Peyer's patch (tissue), 4 donors: ENCODE data around the gene L2HGDH. TPM values are rescaled to one million over a fixed set of nuclear protein-coding genes. Genes with fewer than 3 reads are reported as not detected.

Source experiments
- DNase-seq, 3 donors: peaks; one replicate each; pipeline ENCODE4 v3.0.0-alpha.2; 2017 to 2019
- H3K27ac ChIP-seq, 4 donors: fragments of 200-600 bp; sonication (generic); one replicate each; pipeline ENCODE4 v1.5.1; 2016 to 2019
- H3K27me3 ChIP-seq, 2 donors: fragments of 200-600 bp; sonication (generic); one replicate each; pipeline ENCODE4 v1.5.1; 2019
- H3K36me3 ChIP-seq, 3 donors: fragments of 200-600 bp; sonication (generic); one replicate each; pipeline ENCODE4 v1.5.1; 2016 to 2019
- H3K4me1 ChIP-seq, 4 donors: fragments of 200-600 bp; sonication (generic); one replicate each; pipeline ENCODE4 v1.5.1; 2016 to 2019
- H3K4me3 ChIP-seq, 4 donors: fragments of 200-600 bp; sonication (generic); 1 replicate in 3 of 4; 2 replicates in 1 of 4; pipeline ENCODE4 v1.5.1; 2016 to 2019; ENCODE audit warnings: mild to moderate bottlenecking in 1 of 4
- H3K9me3 ChIP-seq, 4 donors: fragments of 200-600 bp; sonication (generic); one replicate each; pipeline ENCODE4 v1.5.1; 2016 to 2019; ENCODE audit warnings: mild to moderate bottlenecking in 1 of 4
- POLR2A ChIP-seq, 2 donors: fragments of 450-650 bp; IDR thresholded peaks; one replicate each; pipeline ENCODE4 v1.5.1; 2017; ENCODE audit warnings: antibody characterized with exemption in 2 of 2, mild to moderate bottlenecking in 2 of 2, moderate library complexity in 2 of 2
- total RNA-seq, 4 donors: library from RNA; depleted of rRNA; stranded (reverse); fragments of >200 nt; gene quantifications; one replicate each; pipeline ENCODE4 v1.1.0, GENCODE V29; 2016
- TF ChIP-seq, protein P1 (sequence below), 6 experiments: fragments of 450-650 bp in 4 of 6; fragments of 200-600 bp in 2 of 6; sonication (generic) in 1 of 6; IDR thresholded peaks; one replicate each; pipeline ENCODE4 v1.5.1; 2017 to 2019; ENCODE audit warnings: antibody characterized with exemption in 6 of 6, mild to moderate bottlenecking in 3 of 6, moderate library complexity in 1 of 6

Gene L2HGDH
- total RNA-seq, 4 donors from 2014 or later: 4.6 to 29.7 (median 8.8) TPM

DNA sequence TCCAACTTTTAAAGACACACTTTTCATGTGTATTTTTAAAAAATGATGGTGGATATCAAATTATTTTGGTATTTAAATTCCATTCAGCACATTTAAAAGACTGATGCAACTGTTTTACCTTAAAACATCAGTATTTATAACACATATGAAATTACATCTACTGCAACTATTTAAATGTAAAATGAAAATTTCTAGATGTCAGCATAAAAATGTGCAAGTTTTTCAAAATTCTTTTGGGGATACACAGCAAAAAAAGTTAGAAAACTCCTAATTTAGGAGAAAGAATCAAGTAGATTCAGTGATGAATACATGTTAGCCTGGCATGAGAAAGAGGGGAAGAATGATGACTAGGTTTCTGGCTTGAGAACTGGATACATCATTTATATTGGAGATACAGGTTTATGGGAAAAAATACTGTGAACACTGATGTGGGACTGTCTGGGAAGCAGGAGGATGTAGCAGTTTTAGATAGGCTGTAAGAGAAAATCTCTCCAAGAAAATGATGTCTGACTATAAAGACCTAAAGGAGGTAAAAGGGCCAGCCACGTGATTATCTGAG is 89.9 kb downstream of the L2HGDH start:
- no peak overlapping the region for H3K4me3 ChIP-seq
- no peaks in the 10 kb centered on the region for H3K36me3 ChIP-seq
- peaks cover 0 to 23% (median 4%) of the 10 kb centered on the region in 4 donors for H3K4me1 ChIP-seq
- TF ChIP-seq, protein P1, sequence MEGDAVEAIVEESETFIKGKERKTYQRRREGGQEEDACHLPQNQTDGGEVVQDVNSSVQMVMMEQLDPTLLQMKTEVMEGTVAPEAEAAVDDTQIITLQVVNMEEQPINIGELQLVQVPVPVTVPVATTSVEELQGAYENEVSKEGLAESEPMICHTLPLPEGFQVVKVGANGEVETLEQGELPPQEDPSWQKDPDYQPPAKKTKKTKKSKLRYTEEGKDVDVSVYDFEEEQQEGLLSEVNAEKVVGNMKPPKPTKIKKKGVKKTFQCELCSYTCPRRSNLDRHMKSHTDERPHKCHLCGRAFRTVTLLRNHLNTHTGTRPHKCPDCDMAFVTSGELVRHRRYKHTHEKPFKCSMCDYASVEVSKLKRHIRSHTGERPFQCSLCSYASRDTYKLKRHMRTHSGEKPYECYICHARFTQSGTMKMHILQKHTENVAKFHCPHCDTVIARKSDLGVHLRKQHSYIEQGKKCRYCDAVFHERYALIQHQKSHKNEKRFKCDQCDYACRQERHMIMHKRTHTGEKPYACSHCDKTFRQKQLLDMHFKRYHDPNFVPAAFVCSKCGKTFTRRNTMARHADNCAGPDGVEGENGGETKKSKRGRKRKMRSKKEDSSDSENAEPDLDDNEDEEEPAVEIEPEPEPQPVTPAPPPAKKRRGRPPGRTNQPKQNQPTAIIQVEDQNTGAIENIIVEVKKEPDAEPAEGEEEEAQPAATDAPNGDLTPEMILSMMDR (IDR thresholded peaks at IDR 0.05): no peak
- TF ChIP-seq POLR2A (IDR thresholded peaks at IDR 0.05): no peak
- no peaks in the 10 kb centered on the region for H3K27me3 ChIP-seq
- no peak overlapping the region for H3K27ac ChIP-seq
- no peaks in the 10 kb centered on the region for H3K9me3 ChIP-seq
- DNase-seq: no peak

DNA sequence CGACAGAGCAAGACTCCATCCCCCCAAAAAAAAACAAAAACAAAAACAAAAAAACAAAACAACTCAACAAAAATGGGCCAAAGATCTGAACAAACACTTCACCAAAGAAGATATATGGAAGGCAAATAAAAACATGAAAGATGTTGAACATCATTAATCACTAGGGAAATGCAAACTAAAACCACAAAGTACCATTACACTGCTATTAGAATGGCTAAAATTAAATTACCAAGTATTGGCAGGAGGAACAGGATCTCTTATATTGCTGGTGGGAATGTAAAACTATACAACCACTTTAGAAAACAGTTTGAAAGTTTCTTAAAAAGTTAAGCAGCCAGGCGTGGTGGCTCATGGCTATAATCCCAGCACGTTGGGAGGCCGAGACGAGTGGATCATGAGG is 93.5 kb downstream of the L2HGDH start:
- H3K27me3 ChIP-seq: no peaks in the 10 kb centered on the region
- TF ChIP-seq, protein P1 (IDR thresholded peaks at IDR 0.05): no peak
- TF ChIP-seq POLR2A (IDR thresholded peaks at IDR 0.05): no peak
- DNase-seq: no peak
- H3K9me3 ChIP-seq: no peaks in the 10 kb centered on the region
- H3K4me3 ChIP-seq: no peak overlapping the region
- H3K36me3 ChIP-seq: no peaks in the 10 kb centered on the region
- peaks cover 0 to 17% (median 0%) of the 10 kb centered on the region in 4 donors for H3K4me1 ChIP-seq
- no peak overlapping the region for H3K27ac ChIP-seq

- H3K27me3 ChIP-seq: no peaks in the 10 kb centered on the region
Measured at GRCh38 chr14:50215416-50215815, 96.6 kb downstream of the L2HGDH start.

DNA sequence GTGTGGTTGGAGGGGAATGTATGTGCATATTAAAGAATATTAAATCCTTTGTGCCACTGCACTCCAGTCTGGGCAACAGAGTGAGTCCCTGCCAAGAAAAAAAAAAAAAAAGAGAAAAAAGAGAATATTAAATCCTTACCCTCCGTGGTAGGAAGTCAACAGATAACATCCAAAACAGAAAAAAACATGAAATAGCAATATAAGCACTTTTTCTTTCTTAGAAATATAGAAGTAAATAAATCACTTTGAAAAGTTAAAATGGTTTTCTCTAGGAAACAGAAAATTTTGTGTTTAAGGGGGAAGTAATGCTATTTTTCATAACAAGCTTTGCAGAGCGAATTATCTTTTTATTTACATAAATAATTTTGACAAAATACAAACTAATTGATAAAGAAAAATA is 98.2 kb downstream of the L2HGDH start:
- Histone ChIP-seq H3K9me3 (no peaks in the 10 kb centered on the region), H3K27ac (no peak overlapping the region), H3K36me3 (no peaks in the 10 kb centered on the region), H3K27me3 (no peaks in the 10 kb centered on the region), H3K4me3 (no peak overlapping the region), H3K4me1 (peaks cover 0 to 14% (median 0%) of the 10 kb centered on the region in 4 donors)
- TF ChIP-seq, protein P1 (IDR thresholded peaks at IDR 0.05): no peak
- TF ChIP-seq POLR2A (IDR thresholded peaks at IDR 0.05): no peak
- no peak for DNase-seq

More at GRCh38 chr14:50215416-50215815, 96.6 kb downstream of the L2HGDH start:
- no peak for DNase-seq
- TF ChIP-seq POLR2A (IDR thresholded peaks at IDR 0.05): no peak
- TF ChIP-seq, protein P1 (IDR thresholded peaks at IDR 0.05): no peak
- H3K36me3 ChIP-seq: no peaks in the 10 kb centered on the region
- no peaks in the 10 kb centered on the region for H3K9me3 ChIP-seq
- peaks cover 0 to 20% (median 0%) of the 10 kb centered on the region in 4 donors for H3K4me1 ChIP-seq
- H3K27ac ChIP-seq: no peak overlapping the region
- no peak overlapping the region for H3K4me3 ChIP-seq

DNA sequence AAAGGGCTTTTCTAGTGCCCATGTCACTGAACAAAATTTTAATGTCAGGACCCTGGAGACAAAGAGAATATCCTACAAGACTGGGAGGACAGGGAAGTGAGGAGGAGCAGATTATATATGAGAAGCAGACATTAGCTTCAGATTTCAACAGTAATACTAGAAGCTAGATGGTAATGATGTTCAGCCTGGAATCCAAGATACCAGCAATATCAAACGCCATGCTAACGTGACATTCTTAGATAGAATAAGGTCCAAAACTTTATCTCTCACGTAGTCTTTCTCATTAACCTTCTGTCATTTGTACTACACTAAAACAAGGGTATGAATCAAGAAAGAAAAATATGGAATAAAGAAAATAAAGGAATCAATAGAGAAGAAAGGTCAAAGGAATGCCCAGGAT is 99.3 kb downstream of the L2HGDH start:
- no peak for DNase-seq
- no peak for TF ChIP-seq POLR2A (IDR thresholded peaks at IDR 0.05)
- TF ChIP-seq, protein P1 (IDR thresholded peaks at IDR 0.05): no peak
- no peak overlapping the region for H3K27ac ChIP-seq
- H3K36me3 ChIP-seq: no peaks in the 10 kb centered on the region
- peaks cover 0 to 12% (median 0%) of the 10 kb centered on the region in 4 donors for H3K4me1 ChIP-seq
- H3K27me3 ChIP-seq: no peaks in the 10 kb centered on the region
- no peak overlapping the region for H3K4me3 ChIP-seq
- H3K9me3 ChIP-seq: no peaks in the 10 kb centered on the region
